Hematopoietic multipotent progenitor cell treated with erythropoietin and hydrocortisone succinate and interleukin-3 and kit ligand, for 17 days (in vitro differentiated cells): ENCODE data around the gene OR4C5.
"Not testable (repeated sequence)": the region's sequence is repeated elsewhere in the genome, so short reads cannot be mapped to it uniquely, and the experiment has no call there.

Experiments
- DNase-seq: peaks from one replicate; pipeline ENCODE4 v3.0.0-alpha.2; 2015; ENCODE audit warnings: low spot score

OR4C5 gene

GRCh38 chr11:48366365-48366764 is at the start of gene OR4C5:
TSS of gene OR4C5 (minus strand) at chr11:48366465. CDS start at chr11:48366465, 0 bp downstream.
- no peak for DNase-seq

GRCh38 chr11:48384670-48385069 is 18.4 kb upstream of the OR4C5 start:
- DNase-seq: no peak

GRCh38 chr11:48384151-48384550 is 17.9 kb upstream of the OR4C5 start:
- DNase-seq: not testable (repeated sequence)

- DNase-seq: not testable (repeated sequence)
These were observed 5.0 kb downstream of the OR4C5 start for GRCh38 chr11:48361289-48361688.

GRCh38 chr11:48354677-48355076 is 11.6 kb downstream of the OR4C5 start:
- DNase-seq: no peak

GRCh38 chr11:48354013-48354412 is 12.3 kb downstream of the OR4C5 start:
- DNase-seq: no peak

- DNase-seq: not testable (repeated sequence)
These were observed 20.0 kb downstream of the OR4C5 start for GRCh38 chr11:48346286-48346685.

- not testable (repeated sequence) for DNase-seq
These were observed 23.8 kb downstream of the OR4C5 start for GRCh38 chr11:48342505-48342904.

GRCh38 chr11:48341466-48341865 is 24.8 kb downstream of the OR4C5 start:
- DNase-seq: no peak

GRCh38 chr11:48324620-48325019 is 41.6 kb downstream of the OR4C5 start, which contains the start of gene OR4C3:
TSS of gene OR4C3 (plus strand) at chr11:48324920. CDS start at chr11:48325022, 102 bp downstream.
- DNase-seq: not testable (repeated sequence)

- not testable (repeated sequence) for DNase-seq
These were observed 46.5 kb downstream of the OR4C5 start for GRCh38 chr11:48319813-48320212.
